ENCODE data around the gene PCDHA6.
A peak's percentile ranks its signal among the peaks of the same experiment; 100 is the strongest.

GRCh38 chr5:140806834-140807775, 20.7 kb upstream of the PCDHA6 start, which contains the start of gene PCDHA4:
- TF ChIP-seq POLR2AphosphoS5 (IDR thresholded peaks at IDR 0.05; ENCODE audit: insufficient read depth, low read depth, low read length) (no peak), CTCF (IDR thresholded peaks at IDR 0.05; ENCODE audit: extremely low read depth in 1 of 2, insufficient read depth in 1 of 2, low read depth in 1 of 2, low read length in 2 of 2) (peak; percentile 43 to 53), POLR2A (IDR thresholded peaks at IDR 0.05; ENCODE audit: low read depth, low read length) (no peak), MAX (IDR thresholded peaks at IDR 0.05; ENCODE audit: insufficient read depth, insufficient read length) (no peak), GATA2 (IDR thresholded peaks at IDR 0.05; ENCODE audit: insufficient read depth, insufficient read length, low read depth, low read length) (no peak), FOS (IDR thresholded peaks at IDR 0.05; ENCODE audit: borderline replicate concordance, insufficient read depth, low read length) (no peak), EZH2 (IDR thresholded peaks at IDR 0.05; ENCODE audit: borderline replicate concordance, low read depth, low read length, severe bottlenecking) (no peak)

Data from endothelial cell of umbilical vein (primary cell).